ENCODE measurements around the gene TRABD2A. TPM values are rescaled to one million over a fixed set of nuclear protein-coding genes. Genes with fewer than 3 reads are reported as not detected.

The TRABD2A gene
- total RNA-seq, 1 experiment from 2014 or later, result 4.6 TPM

- Histone ChIP-seq H3K27me3 (ENCODE audit: insufficient read depth, low read length) (no peaks in the 10 kb centered on the region), H3K4me1 (ENCODE audit: control insufficient read depth in 1 of 2, insufficient read depth in 2 of 2, low read length in 2 of 2) (no peaks in the 10 kb centered on the region)
- ATAC-seq, result no peak
Measured at GRCh38 chr2:84823788-84824187, 57.1 kb downstream of the TRABD2A start.

More at GRCh38 chr2:84823788-84824187, 57.1 kb downstream of the TRABD2A start:
- no TSS peak for BruUV-seq (replicated peaks)
- Histone ChIP-seq H3K4me2 (ENCODE audit: low read length) (no peak overlapping the region), H3K79me2 (ENCODE audit: insufficient read depth, low read length) (no peaks in the 10 kb centered on the region), H3K9me2 (ENCODE audit: insufficient read depth) (no peaks in the 10 kb centered on the region), H3K4me3 (replicated peaks in 1 of 2; ENCODE audit: low read depth in 1 of 2, low read length in 2 of 2) (no peak overlapping the region), H3K9me3 (ENCODE audit: control insufficient read depth in 1 of 2, insufficient read depth in 1 of 2, low read depth in 1 of 2, low read length in 2 of 2) (no peaks in the 10 kb centered on the region), H2AFZ (ENCODE audit: low read depth, low read length, poor library complexity, severe bottlenecking) (no peak overlapping the region), H3K9ac (ENCODE audit: low read length) (no peak overlapping the region), H4K20me1 (ENCODE audit: insufficient read depth) (no peaks in the 10 kb centered on the region), H3K36me3 (ENCODE audit: control insufficient read depth in 1 of 2, insufficient read depth in 2 of 2, low read length in 2 of 2) (no peaks in the 10 kb centered on the region), H3K27ac (ENCODE audit: low read depth, low read length) (no peak overlapping the region)
- intact Hi-C loops (cut with micrococcal nuclease), result no loop called here
- no peak for DNase-seq (ENCODE audit: low read depth, low spot score)
- POLR2A ChIA-PET, result no interaction called here
- RAD21 ChIA-PET (ENCODE audit: low non-redundant PET in 1 of 2, low total read pairs in 2 of 2, uncharacterized antibody in 2 of 2, unreplicated experiment in 2 of 2), result no interaction called here
- CTCF ChIA-PET, result interaction anchor here (0.7 kb wide), 1 partner anchor 200 kb away, joined by 3 read pairs; no protein-coding TSS in a partner anchor
- no peak for TF ChIP-seq ZFX (IDR thresholded peaks at IDR 0.05)
- TF ChIP-seq TCF7L2 (IDR thresholded peaks at IDR 0.05; ENCODE audit: borderline replicate concordance, extremely low read depth, insufficient read depth, insufficient read length), result no peak
- no peak for TF ChIP-seq REST (IDR thresholded peaks at IDR 0.05; ENCODE audit: low read depth)
- TF ChIP-seq, protein P1, sequence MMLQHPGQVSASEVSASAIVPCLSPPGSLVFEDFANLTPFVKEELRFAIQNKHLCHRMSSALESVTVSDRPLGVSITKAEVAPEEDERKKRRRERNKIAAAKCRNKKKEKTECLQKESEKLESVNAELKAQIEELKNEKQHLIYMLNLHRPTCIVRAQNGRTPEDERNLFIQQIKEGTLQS (IDR thresholded peaks at IDR 0.05), result no peak
- no peak for TF ChIP-seq SP1 (IDR thresholded peaks at IDR 0.05; ENCODE audit: low read depth)
- no peak for TF ChIP-seq ZNF274 (IDR thresholded peaks at IDR 0.05; ENCODE audit: low read depth, low read length)
- no peak for TF ChIP-seq EZH2phosphoT487 (IDR thresholded peaks at IDR 0.05; ENCODE audit: borderline replicate concordance)
- no peak for TF ChIP-seq CTCF (IDR thresholded peaks at IDR 0.05 in 2 of 3, conservative IDR thresholded peaks at IDR 0.05 in 1 of 3; ENCODE audit: borderline replicate concordance in 1 of 3, insufficient read depth in 1 of 3, low read depth in 2 of 3, low read length in 2 of 3)
- TF ChIP-seq POLR2AphosphoS5 (IDR thresholded peaks at IDR 0.05; ENCODE audit: low read depth, low read length), result no peak
- no peak for TF ChIP-seq SRF (IDR thresholded peaks at IDR 0.05; ENCODE audit: low read depth)
- no peak for TF ChIP-seq POLR2A (IDR thresholded peaks at IDR 0.05; ENCODE audit: borderline replicate concordance, extremely low read depth, insufficient read depth, insufficient read length)
- TF ChIP-seq RAD21 (IDR thresholded peaks at IDR 0.05; ENCODE audit: low read depth), result no peak
- TF ChIP-seq FOSL1 (IDR thresholded peaks at IDR 0.05; ENCODE audit: low read depth), result no peak
